Ishikawa (cell line): Measurements from ENCODE around the gene MACF1.

Source experiments
- CEBPB ChIP-seq: IDR thresholded peaks from 2 replicates; pipeline ENCODE4 v1.6.1; 2012
- CREB1 ChIP-seq: IDR thresholded peaks from 2 replicates; pipeline ENCODE4 v1.6.1; 2012; ENCODE audit warnings: low read depth
- EGR1 ChIP-seq: IDR thresholded peaks from 2 replicates; pipeline ENCODE4 v1.6.1; 2012
- EP300 ChIP-seq: IDR thresholded peaks from 2 replicates; pipeline ENCODE4 v1.6.1; 2012; ENCODE audit warnings: borderline replicate concordance
- FOXM1 ChIP-seq: IDR thresholded peaks from 2 replicates; pipeline ENCODE4 v1.6.1; 2012; ENCODE audit warnings: low read depth, borderline replicate concordance
- MAX ChIP-seq: IDR thresholded peaks from 2 replicates; pipeline ENCODE4 v1.6.1; 2012
- NFIC ChIP-seq: IDR thresholded peaks from 2 replicates; pipeline ENCODE4 v1.6.1; 2012
- RAD21 ChIP-seq: IDR thresholded peaks from 2 replicates; pipeline ENCODE4 v1.6.1; 2012; ENCODE audit warnings: low read depth
- REST ChIP-seq: IDR thresholded peaks from 2 replicates; pipeline ENCODE4 v1.6.1; 2012; ENCODE audit warnings: low read depth, mild to moderate bottlenecking
- TAF1 ChIP-seq: IDR thresholded peaks from 2 replicates; pipeline ENCODE4 v1.6.1; 2012; ENCODE audit warnings: low read depth, mild to moderate bottlenecking
- TCF12 ChIP-seq: IDR thresholded peaks from 2 replicates; pipeline ENCODE4 v1.6.1; 2012; ENCODE audit warnings: low read depth
- TEAD4 ChIP-seq: IDR thresholded peaks from 2 replicates; pipeline ENCODE4 v1.6.1; 2012
- USF1 ChIP-seq: IDR thresholded peaks from 2 replicates; pipeline ENCODE4 v1.6.1; 2012
- YY1 ChIP-seq: IDR thresholded peaks from 2 replicates; pipeline ENCODE4 v1.6.1; 2012; ENCODE audit warnings: low read depth
- ZBTB7A ChIP-seq: IDR thresholded peaks from 2 replicates; pipeline ENCODE4 v1.6.1; 2012; ENCODE audit warnings: low read depth

MACF1 gene

GRCh38 chr1:39205102-39205780 is 746 bp downstream of the MACF1 start:
- TF ChIP-seq TEAD4 (no peak), ZBTB7A (no peak), EP300 (no peak), RAD21 (no peak), USF1 (no peak), YY1 (no peak), NFIC (no peak), CEBPB (no peak)

GRCh38 chr1:39205781-39206464 is 1.4 kb downstream of the MACF1 start:
- TF ChIP-seq TAF1 (no peak), TCF12 (no peak), TEAD4 (no peak), EP300 (no peak), FOXM1 (no peak), USF1 (no peak), YY1 (no peak)

- TF ChIP-seq REST, result no peak
Measured at GRCh38 chr1:39210649-39211048, 6.2 kb downstream of the MACF1 start.

GRCh38 chr1:39212499-39212898 is 8.0 kb downstream of the MACF1 start:
- no peak for TF ChIP-seq REST
- no peak for TF ChIP-seq RAD21

GRCh38 chr1:39213511-39214002 is 9.1 kb downstream of the MACF1 start:
- TF ChIP-seq TEAD4 (no peak), TCF12 (no peak), EGR1 (no peak), CEBPB (no peak), NFIC (no peak), ZBTB7A (no peak), TAF1 (no peak), RAD21 (no peak), REST (no peak), FOXM1 (no peak)

GRCh38 chr1:39214021-39214713 is 9.7 kb downstream of the MACF1 start:
- TF ChIP-seq RAD21 (peak; percentile 7; the same call in 1 of the 2 replicates), MAX (no peak), TEAD4 (peak; percentile 66), TCF12 (0 out of 2 replicates have a peak, but pooled peaks have one; percentile 34), YY1 (no peak), CEBPB (no peak), NFIC (peak; percentile 28), CREB1 (no peak), TAF1 (no peak), EP300 (peak; percentile 42; the same call in 1 of the 2 replicates)
